ENCODE measurements around the gene AMBRA1. TPM values are rescaled to one million over a fixed set of nuclear protein-coding genes. Genes with fewer than 3 reads are reported as not detected.

Gene AMBRA1
- total and polyA plus RNA-seq, 2 of the 8 experiments (the other 6 are each of a cell fraction or from before 2014, with no cell fraction given) = 14.2 to 37.4 TPM

- H2BK120ac ChIP-seq (replicated peaks; ENCODE audit: low read depth, low read length) = no peak overlapping the region
- no peaks in the 10 kb centered on the region for H3K36me3 ChIP-seq (ENCODE audit: control insufficient read depth in 2 of 4, insufficient read depth in 4 of 4, low read length in 3 of 4)
- FAIRE-seq (no peak), DNase-seq (ENCODE audit: low read depth in 1 of 2, low spot score in 2 of 2) (no peak)
- H2BK15ac ChIP-seq (ENCODE audit: low read length) = no peak overlapping the region
- H3K23ac ChIP-seq (ENCODE audit: insufficient read length) = no peak overlapping the region
- ChIA-PET POLR2A (ENCODE audit: partially characterized antibody) (no interaction called here), CTCF (ENCODE audit: partially characterized antibody) (interaction anchor here (1.0 to 3.9 kb wide), 5 partner anchors 12 to 79 kb away, joined by 4 to 15 read pairs (median 5); no protein-coding TSS in a partner anchor)
- H4K91ac ChIP-seq (replicated peaks; ENCODE audit: insufficient read length, low read length) = no peak overlapping the region
- H4K8ac ChIP-seq (ENCODE audit: extremely low read depth, insufficient read depth, low read length) = no peak overlapping the region
- peaks cover 6 to 19% (median 13%) of the 10 kb centered on the region in 4 experiments; a peak in 6 of 7 replicates for H3K4me1 ChIP-seq (replicated peaks in 1 of 4; ENCODE audit: control insufficient read depth in 3 of 4, insufficient read depth in 4 of 4, low read length in 3 of 4)
- no peaks in the 10 kb centered on the region; the same call in 1 of the 2 replicates for H3K79me1 ChIP-seq (ENCODE audit: low read depth, low read length)
- no peak overlapping the region for H2AFZ ChIP-seq (ENCODE audit: low read length)
- no peaks in the 10 kb centered on the region for H4K20me1 ChIP-seq (replicated peaks in 1 of 2; ENCODE audit: control insufficient read depth in 1 of 2, insufficient read depth in 2 of 2, low read length in 2 of 2)
- H3K14ac ChIP-seq (ENCODE audit: insufficient read length) = no peak overlapping the region
- no peaks in the 10 kb centered on the region for H3K27me3 ChIP-seq (replicated peaks in 1 of 4; ENCODE audit: control insufficient read depth in 3 of 4, extremely low read depth in 1 of 4, insufficient read depth in 3 of 4, low read length in 3 of 4)
- H2BK5ac ChIP-seq (ENCODE audit: low read depth, low read length) = no peak overlapping the region; the same call in 1 of the 2 replicates
- TF ChIP-seq CHD1 (IDR thresholded peaks at IDR 0.05; ENCODE audit: low read depth, low read length) (no peak), SP4 (IDR thresholded peaks at IDR 0.05; ENCODE audit: low read length) (no peak), TAF1 (IDR thresholded peaks at IDR 0.05; ENCODE audit: low read depth, low read length) (no peak), CREB1 (IDR thresholded peaks at IDR 0.05) (no peak), CTCF (IDR thresholded peaks at IDR 0.05; ENCODE audit: control extremely low read depth in 1 of 3, insufficient read depth in 1 of 3, low read depth in 1 of 3, low read length in 3 of 3) (no peak), RBBP5 (IDR thresholded peaks at IDR 0.05; ENCODE audit: borderline replicate concordance, low read depth, low read length) (no peak), BRCA1 (IDR thresholded peaks at IDR 0.05; ENCODE audit: low read depth, low read length) (no peak), EP300 (IDR thresholded peaks at IDR 0.05; ENCODE audit: borderline replicate concordance in 1 of 2, low read depth in 2 of 2, low read length in 2 of 2) (no peak), NRF1 (IDR thresholded peaks at IDR 0.05; ENCODE audit: low read depth, low read length) (no peak)
- no peaks in the 10 kb centered on the region for H3K23me2 ChIP-seq (ENCODE audit: low read depth, low read length)
- no peak overlapping the region for H4K5ac ChIP-seq (ENCODE audit: insufficient read length, low read depth, low read length)
- H3K27ac ChIP-seq (ENCODE audit: low read depth, low read length) = no peak overlapping the region
- H2BK12ac ChIP-seq (ENCODE audit: low read depth, low read length) = no peak overlapping the region
- H3K9me3 ChIP-seq (ENCODE audit: insufficient read depth in 2 of 2, low read depth in 1 of 2, low read length in 1 of 2) = no peaks in the 10 kb centered on the region
- H3K4ac ChIP-seq (replicated peaks; ENCODE audit: insufficient read length, low read depth, low read length) = no peak overlapping the region
- H2BK20ac ChIP-seq (ENCODE audit: low read length) = no peak overlapping the region
- no peak overlapping the region for H3K18ac ChIP-seq (ENCODE audit: extremely low read depth, low read length)
- H3K4me3 ChIP-seq (ENCODE audit: extremely low read depth in 1 of 4, insufficient read depth in 2 of 4, low read depth in 3 of 4, low read length in 4 of 4) = no peak overlapping the region
- H3K79me2 ChIP-seq (ENCODE audit: control insufficient read depth in 1 of 2, insufficient read depth in 2 of 2, low read length in 2 of 2) = 0 out of 4 replicates have a peak, but pooled peaks cover 0 to 3% of the 10 kb centered on the region in 2 experiments
- no peak overlapping the region for H3K56ac ChIP-seq (replicated peaks; ENCODE audit: insufficient read length, low read depth, low read length)
- 92% methylated on average over 2 of the region's 2 CpGs; no CpG with 5 or more reads in 1 of the 2 experiments for WGBS, 2 experiments (ENCODE audit: extremely low coverage in 1 of 2, insufficient coverage in 1 of 2, insufficient read length in 1 of 2, insufficient replicate concordance in 2 of 2, low coverage in 1 of 2, low lambda C conversion rate in 2 of 2, missing lambda C conversion rate in 1 of 2)
- H3K9ac ChIP-seq (replicated peaks in 1 of 4; ENCODE audit: extremely low read depth in 1 of 4, low read depth in 3 of 4, low read length in 3 of 4) = no peak overlapping the region
- no peak overlapping the region for H3K4me2 ChIP-seq (ENCODE audit: insufficient read depth in 1 of 2, low read depth in 2 of 2, low read length in 2 of 2)
- H2AK5ac ChIP-seq (ENCODE audit: low read depth, low read length) = no peak overlapping the region
These were observed 135.3 kb downstream of the AMBRA1 start for GRCh38 chr11:46458491-46458890.

Data from H1 (cell line).